Activated CD4-positive, alpha-beta T cell treated with anti-CD3 and anti-CD28 coated beads, Interleukin-10, Interleukin-2, amounts not matched to agents 100 ng/mL and 50 ng/mL, durations not matched to agents 16 hours and 8 hours (primary cell): ENCODE data around the gene RAB5B.
"Not testable (repeated sequence)": the region's sequence is repeated elsewhere in the genome, so short reads cannot be mapped to it uniquely, and the experiment has no call there.

Experiments used
- DNase-seq: peaks from one replicate; pipeline ENCODE4 v3.0.0-alpha.2; 2020

The RAB5B gene

GRCh38 chr12:55984861-55985260 is 11.0 kb downstream of the RAB5B start:
- DNase-seq, result no peak

- DNase-seq, result no peak
These were observed 11.5 kb downstream of the RAB5B start for GRCh38 chr12:55985341-55985740.

GRCh38 chr12:55985976-55986375 is 12.1 kb downstream of the RAB5B start:
- DNase-seq, result not testable (repeated sequence)

- no peak for DNase-seq
These were observed 17.2 kb downstream of the RAB5B start for GRCh38 chr12:55991110-55991509.

- DNase-seq, result no peak
These were observed 19.5 kb downstream of the RAB5B start for GRCh38 chr12:55993230-55993853.

GRCh38 chr12:55995366-55995765 is 21.5 kb downstream of the RAB5B start:
- DNase-seq, result no peak

GRCh38 chr12:55996201-55996714 is 22.4 kb downstream of the RAB5B start:
- peak; percentile 80 for DNase-seq

- peak; percentile 70 for DNase-seq
These were observed 23.0 kb downstream of the RAB5B start, which contains the start of gene SUOX for GRCh38 chr12:55996715-55997534. TSS of gene SUOX (plus strand) at chr12:55997276. CDS start at chr12:56002222, 4,946 bp downstream.

- DNase-seq, result no peak
These were observed 23.6 kb downstream of the RAB5B start for GRCh38 chr12:55997535-55997859.

- DNase-seq, result peak; percentile 35
These were observed 25.6 kb downstream of the RAB5B start for GRCh38 chr12:55999522-55999921.

GRCh38 chr12:55999999-56000540 is 26.2 kb downstream of the RAB5B start:
- DNase-seq, result not testable (repeated sequence)

- no peak for DNase-seq
These were observed 27.7 kb downstream of the RAB5B start for GRCh38 chr12:56001487-56002100.

GRCh38 chr12:56003376-56003775 is 29.5 kb downstream of the RAB5B start:
- not testable (repeated sequence) for DNase-seq

GRCh38 chr12:56004211-56004610 is 30.3 kb downstream of the RAB5B start:
- no peak for DNase-seq

- DNase-seq, result peak; percentile 64
These were observed 34.0 kb downstream of the RAB5B start for GRCh38 chr12:56007564-56008559.

- no peak for DNase-seq
These were observed 36.3 kb downstream of the RAB5B start for GRCh38 chr12:56010111-56010570.

GRCh38 chr12:56011509-56012090 is 37.7 kb downstream of the RAB5B start:
- DNase-seq, result no peak

- DNase-seq, result no peak
These were observed 39.6 kb downstream of the RAB5B start for GRCh38 chr12:56013482-56013881.

- DNase-seq, result no peak
These were observed 40.3 kb downstream of the RAB5B start for GRCh38 chr12:56014205-56014604.

GRCh38 chr12:56017181-56017580 is 43.3 kb downstream of the RAB5B start:
- no peak for DNase-seq

GRCh38 chr12:56018356-56018755 is 44.5 kb downstream of the RAB5B start:
- no peak for DNase-seq
